ENCODE results near the gene TMEM200A. TPM values are rescaled to one million over a fixed set of nuclear protein-coding genes. Genes with fewer than 3 reads are reported as not detected.

TMEM200A gene
- total RNA-seq, 1 experiment from 2014 or later = 0.13 TPM

Other genes starting within 250 kb of the TMEM200A start
- not detected in 2 replicates for gene SAMD3, start 143.1 kb upstream of the TMEM200A start, total RNA-seq (2014; rRNA removed; shearing (Covaris generic); ENCODE audit: low replicate concordance)